ENCODE data around the gene TLE4.
"Not testable (repeated sequence)": the region's sequence is repeated elsewhere in the genome, so short reads cannot be mapped to it uniquely, and the experiment has no call there.

Gene TLE4

GRCh38 chr9:79637177-79637925 lies 65.6 kb downstream of the TLE4 start:
- DNase-seq (ENCODE audit: low read depth in 2 of 2), result no peak

- no peak for DNase-seq (ENCODE audit: low read depth in 2 of 2)
Observed at GRCh38 chr9:79638806-79639205, 67.0 kb downstream of the TLE4 start.

- DNase-seq (ENCODE audit: low read depth in 2 of 2), result no peak
Observed at GRCh38 chr9:79639354-79639753, 67.6 kb downstream of the TLE4 start.

GRCh38 chr9:79640067-79640466 lies 68.3 kb downstream of the TLE4 start:
- DNase-seq (ENCODE audit: low read depth in 2 of 2), result not testable (repeated sequence)

- DNase-seq (ENCODE audit: low read depth in 2 of 2), result no peak
Observed at GRCh38 chr9:79641070-79641469, 69.3 kb downstream of the TLE4 start.

- no peak for DNase-seq (ENCODE audit: low read depth in 2 of 2)
Observed at GRCh38 chr9:79642671-79643070, 70.9 kb downstream of the TLE4 start.

- DNase-seq (ENCODE audit: low read depth in 2 of 2), result no peak
Observed at GRCh38 chr9:79644048-79644447, 72.3 kb downstream of the TLE4 start.

GRCh38 chr9:79644601-79645000 lies 72.8 kb downstream of the TLE4 start:
- no peak for DNase-seq (ENCODE audit: low read depth in 2 of 2)

- DNase-seq (ENCODE audit: low read depth in 2 of 2), result no peak
Observed at GRCh38 chr9:79645110-79645509, 73.3 kb downstream of the TLE4 start.

GRCh38 chr9:79646096-79646495 lies 74.3 kb downstream of the TLE4 start:
- no peak for DNase-seq (ENCODE audit: low read depth in 2 of 2)

- no peak for DNase-seq (ENCODE audit: low read depth in 2 of 2)
Observed at GRCh38 chr9:79651251-79651795, 79.6 kb downstream of the TLE4 start.

- DNase-seq (ENCODE audit: low read depth in 2 of 2), result no peak
Observed at GRCh38 chr9:79652598-79652997, 80.8 kb downstream of the TLE4 start.

- DNase-seq (ENCODE audit: low read depth in 2 of 2), result not testable (repeated sequence)
Observed at GRCh38 chr9:79654591-79655382, 83.0 kb downstream of the TLE4 start.

GRCh38 chr9:79655551-79655950 lies 83.8 kb downstream of the TLE4 start:
- DNase-seq (ENCODE audit: low read depth in 2 of 2), result no peak

GRCh38 chr9:79656169-79656568 lies 84.4 kb downstream of the TLE4 start:
- DNase-seq (ENCODE audit: low read depth in 2 of 2), result no peak

GRCh38 chr9:79657891-79658290 lies 86.1 kb downstream of the TLE4 start:
- DNase-seq (ENCODE audit: low read depth in 2 of 2), result no peak

GRCh38 chr9:79658926-79659325 lies 87.2 kb downstream of the TLE4 start:
- no peak for DNase-seq (ENCODE audit: low read depth in 2 of 2)

- DNase-seq (ENCODE audit: low read depth in 2 of 2), result no peak
Observed at GRCh38 chr9:79660615-79661014, 88.8 kb downstream of the TLE4 start.

- DNase-seq (ENCODE audit: low read depth in 2 of 2), result no peak
Observed at GRCh38 chr9:79661279-79661678, 89.5 kb downstream of the TLE4 start.

GRCh38 chr9:79661886-79662536 lies 90.2 kb downstream of the TLE4 start:
- no peak for DNase-seq (ENCODE audit: low read depth in 2 of 2)

GRCh38 chr9:79662537-79662956 lies 90.8 kb downstream of the TLE4 start:
- no peak for DNase-seq (ENCODE audit: low read depth in 2 of 2)

- DNase-seq (ENCODE audit: low read depth in 2 of 2), result no peak
Observed at GRCh38 chr9:79663300-79663699, 91.5 kb downstream of the TLE4 start.

Data from activated CD4-positive, alpha-beta T cell treated with anti-CD3 and anti-CD28 coated beads for 24 hours (primary cell).